Adipose tissue (tissue), 3 donors: ENCODE results near the gene CPNE1. TPM values are rescaled to one million over a fixed set of nuclear protein-coding genes. Genes with fewer than 3 reads are reported as not detected.

Experiments used
- H3K27ac ChIP-seq: one replicate; pipeline ENCODE4 v1.5.1; 2013; ENCODE audit warnings: low read depth, low read length
- WGBS, 3 donors: extraction: QIAGEN DNeasy Blood & Tissue Kit; methylation state at CpG; one replicate each; pipeline ENCODE4 v1.1.7; 2013; 5-methylcytosine and 5-hydroxymethylcytosine counted together
- polyA plus RNA-seq, 3 donors: library from polyadenylated mRNA; stranded (reverse); fragments of 200-250 nt; gene quantifications; one replicate each; pipeline ENCODE4 v1.2.3, GENCODE V29; 2013
- donor health status: healthy with polysubstance abuse.
- donor health status: Bipolar disorder and iron deficiency.
- donor health status: healthy.

CPNE1 gene
- polyA plus RNA-seq, 3 donors, result 79.7 to 146 (median 105) TPM

DNA sequence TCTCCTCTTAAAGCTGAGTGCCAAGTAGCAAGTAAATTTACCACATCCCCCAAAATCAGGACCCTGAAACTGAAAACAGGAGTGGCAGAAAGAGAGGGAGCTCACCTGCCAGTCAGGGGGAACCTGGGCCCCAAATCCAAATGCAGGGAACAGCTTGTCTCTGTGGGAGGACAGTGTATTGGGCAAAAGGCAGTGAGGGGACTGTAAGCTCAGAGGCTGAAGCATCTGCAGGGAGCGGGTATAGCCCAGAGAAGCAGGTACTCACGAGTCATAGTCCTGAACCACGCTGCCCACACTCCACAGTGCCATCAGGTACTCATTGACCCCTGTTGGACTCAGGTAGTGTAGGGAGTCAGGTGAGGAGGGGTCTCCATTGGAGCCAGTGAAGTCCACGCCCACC, 34.1 kb downstream of the CPNE1 start:
- no peak overlapping the region for H3K27ac ChIP-seq
- WGBS, 3 donors, result 92 to 95% (median 93%) methylated on average over 4 of the region's 4 CpGs

DNA sequence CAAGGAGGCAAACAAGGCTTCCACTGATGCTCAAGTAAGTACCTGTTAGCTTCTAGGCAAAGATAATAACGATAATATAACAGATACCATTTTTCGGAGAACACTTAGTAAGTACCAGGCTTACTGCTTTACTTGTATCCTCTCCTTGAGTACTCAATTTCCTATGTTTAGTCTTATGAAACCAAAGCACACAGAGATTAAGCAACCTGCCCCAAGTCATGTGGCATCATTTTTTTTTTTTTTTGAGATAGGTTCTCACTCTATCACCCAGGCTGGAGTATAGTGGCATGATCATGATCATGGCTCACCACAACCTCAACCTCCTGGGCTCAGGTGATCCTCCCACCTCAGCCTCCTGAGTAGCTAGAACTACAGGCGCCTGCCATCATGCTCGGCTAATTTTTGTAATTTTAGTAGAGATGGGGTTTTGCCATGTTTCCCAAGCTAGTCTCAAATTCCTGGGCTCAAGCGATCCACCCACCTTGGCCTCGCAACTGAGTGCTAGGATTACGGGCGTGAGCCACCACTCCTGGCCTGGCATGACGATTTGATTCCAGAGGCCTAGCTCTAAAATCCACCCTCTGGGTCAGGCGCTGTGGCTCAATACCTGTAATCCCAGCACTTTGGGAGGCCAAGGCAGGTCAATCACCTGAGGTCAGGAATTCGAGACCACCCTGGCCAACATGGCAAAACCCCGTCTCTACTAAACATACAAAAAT, 35.1 kb downstream of the CPNE1 start:
- no peak overlapping the region for H3K27ac ChIP-seq
- WGBS, 3 donors, result 86 to 93% (median 90%) methylated on average over 12 of the region's 12 CpGs

DNA sequence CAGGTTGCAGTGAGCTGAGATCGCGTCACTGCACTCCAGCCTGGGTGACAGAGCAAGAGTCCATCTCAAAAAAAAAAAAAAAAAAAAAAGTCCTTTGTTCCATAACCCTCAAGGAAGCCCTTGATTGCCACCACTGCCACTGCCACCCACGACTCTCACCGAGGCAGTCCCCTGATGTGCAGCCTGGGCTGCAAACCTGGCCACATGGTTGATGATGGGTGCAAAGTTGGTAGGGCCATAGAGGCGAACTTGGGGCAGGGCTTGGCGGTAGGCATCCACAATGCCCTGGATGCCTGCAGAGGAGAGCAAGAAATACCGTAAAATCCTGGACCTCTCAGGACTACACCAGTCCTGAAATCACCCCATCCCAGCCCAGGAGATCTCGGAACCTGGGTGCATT, 37.6 kb downstream of the CPNE1 start:
- WGBS, 3 donors, result 95 to 98% (median 96%) methylated on average over 8 of the region's 8 CpGs
- H3K27ac ChIP-seq, result no peak overlapping the region

DNA sequence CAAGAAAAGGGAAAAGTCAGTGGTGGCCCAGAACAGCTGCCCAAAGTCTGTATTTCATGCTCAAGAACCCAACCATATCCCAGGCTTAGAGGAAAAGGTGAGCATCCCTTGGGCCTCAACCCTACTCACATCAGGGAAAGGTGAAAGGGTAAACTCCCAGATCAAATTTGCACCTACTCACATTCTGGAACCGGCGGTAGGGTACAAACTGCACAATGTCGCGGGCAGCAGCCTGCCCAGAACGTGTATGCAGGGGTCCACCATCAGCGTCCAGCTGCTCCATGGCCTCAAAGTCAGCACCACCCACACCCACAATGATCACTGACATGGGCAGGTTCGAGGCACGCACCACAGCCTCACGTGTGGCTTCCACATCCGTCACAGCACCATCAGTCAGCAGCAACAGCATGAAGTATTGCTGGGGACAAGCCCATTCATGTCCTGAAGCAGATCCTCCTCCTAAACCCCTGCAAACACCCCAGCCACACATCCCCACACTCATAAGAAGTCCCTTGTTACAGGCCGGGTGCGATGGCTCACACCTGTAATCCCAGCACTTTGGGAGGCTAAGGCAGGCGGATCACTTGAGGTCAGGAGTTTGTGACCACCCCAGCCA, 38.2 kb downstream of the CPNE1 start:
- WGBS, 3 donors, result 93 to 97% (median 95%) methylated on average over 13 of the region's 13 CpGs
- H3K27ac ChIP-seq, result no peak overlapping the region

DNA sequence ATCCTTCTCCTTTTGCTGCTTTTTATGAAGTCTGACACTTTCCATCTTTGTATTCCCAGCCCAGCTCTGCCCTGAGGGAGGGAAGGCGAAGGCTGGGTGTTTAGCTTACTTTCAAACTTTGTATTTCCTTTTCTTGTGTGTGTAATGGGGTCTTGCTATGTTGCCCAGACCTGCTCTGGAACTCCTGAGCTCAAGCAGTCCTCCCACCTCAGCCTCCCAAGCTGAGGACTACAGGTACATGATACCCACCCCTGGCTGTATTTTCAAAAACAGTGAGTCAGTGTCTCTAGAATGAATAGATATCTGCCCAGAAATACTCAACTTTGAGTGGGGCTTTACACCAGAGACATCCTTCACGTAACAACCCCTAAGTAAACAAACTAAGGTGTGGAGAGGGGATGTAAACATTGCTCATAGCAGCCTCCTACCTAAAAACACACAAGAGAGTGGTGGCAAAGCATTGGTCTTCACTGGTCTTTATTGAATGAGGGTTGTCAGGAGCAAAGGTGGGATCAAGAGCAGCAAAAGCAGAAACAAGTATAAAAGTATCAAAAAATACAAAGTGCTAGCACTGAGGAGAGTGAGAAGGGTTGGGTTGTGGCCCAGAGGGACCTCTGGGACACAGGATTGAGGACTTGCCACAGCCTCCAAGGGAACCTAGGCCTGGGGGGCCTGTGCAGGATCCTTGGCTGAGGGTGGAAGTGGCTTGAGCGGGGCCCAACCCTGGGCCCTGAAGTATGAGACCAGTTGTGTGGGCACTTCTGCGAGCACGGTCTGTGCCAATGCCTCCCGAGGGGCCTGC, 38.9 kb downstream of the CPNE1 start:
- no peak overlapping the region for H3K27ac ChIP-seq
- WGBS, 3 donors, result 96 to 97% (median 96%) methylated on average over 6 of the region's 6 CpGs

DNA sequence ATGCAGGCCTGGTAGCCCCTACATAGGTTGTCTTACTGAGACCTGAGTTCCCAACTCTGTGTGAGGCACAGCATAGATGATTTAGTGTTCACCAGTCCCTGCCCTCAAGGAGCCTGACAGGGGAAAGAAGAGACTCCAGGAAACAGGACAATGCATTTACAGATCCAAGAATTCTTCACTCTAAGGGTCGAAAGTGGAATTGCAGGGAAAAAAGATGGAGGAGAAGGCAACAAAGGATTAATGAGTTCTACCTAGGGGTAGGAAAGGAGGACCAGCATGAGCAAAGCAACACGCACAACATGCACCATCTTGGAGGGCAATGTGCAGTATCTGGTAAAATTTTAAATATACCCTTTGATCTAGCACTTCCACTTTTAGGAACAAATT, 43.1 kb downstream of the CPNE1 start:
- 87 to 98% (median 94%) methylated on average over 2 of the region's 2 CpGs for WGBS, 3 donors
- no peak overlapping the region for H3K27ac ChIP-seq

DNA sequence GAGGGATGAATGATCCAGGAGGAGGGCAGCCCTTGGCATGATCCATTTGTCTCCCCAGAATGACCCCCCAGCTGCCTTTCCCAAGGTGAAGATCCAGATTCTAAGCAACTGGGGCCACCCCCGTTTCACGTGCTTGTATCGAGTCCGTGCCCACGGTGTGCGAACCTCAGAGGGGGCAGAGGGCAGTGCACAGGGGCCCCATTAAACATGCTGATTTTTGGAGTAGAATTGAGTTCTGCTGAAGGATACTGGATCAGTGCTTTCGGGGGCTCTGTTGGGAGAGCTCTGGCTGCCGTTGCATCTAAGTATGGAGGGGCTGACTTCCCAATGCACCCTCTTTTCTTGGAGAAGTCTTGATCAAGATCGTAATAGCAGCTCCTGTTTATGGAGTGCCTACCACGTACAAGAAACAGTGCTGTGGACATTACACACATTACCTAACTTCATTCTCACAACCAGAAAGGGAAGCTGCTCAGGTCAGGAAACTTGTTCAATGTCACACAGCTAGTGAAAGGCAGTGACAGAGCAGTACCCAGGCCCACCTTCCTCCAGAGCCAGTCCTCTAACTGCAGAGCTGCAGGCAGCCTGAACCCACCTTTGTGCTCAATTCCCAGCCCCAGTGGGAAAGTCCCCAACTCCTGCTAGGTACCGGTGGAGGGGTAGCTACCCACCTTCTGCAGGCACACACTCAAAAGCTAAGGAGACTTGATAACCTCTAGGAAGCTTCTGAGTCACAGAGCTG, 43.7 kb downstream of the CPNE1 start:
- WGBS, 3 donors, result 88 to 93% (median 89%) methylated on average over 11 of the region's 11 CpGs
- no peak overlapping the region for H3K27ac ChIP-seq

DNA sequence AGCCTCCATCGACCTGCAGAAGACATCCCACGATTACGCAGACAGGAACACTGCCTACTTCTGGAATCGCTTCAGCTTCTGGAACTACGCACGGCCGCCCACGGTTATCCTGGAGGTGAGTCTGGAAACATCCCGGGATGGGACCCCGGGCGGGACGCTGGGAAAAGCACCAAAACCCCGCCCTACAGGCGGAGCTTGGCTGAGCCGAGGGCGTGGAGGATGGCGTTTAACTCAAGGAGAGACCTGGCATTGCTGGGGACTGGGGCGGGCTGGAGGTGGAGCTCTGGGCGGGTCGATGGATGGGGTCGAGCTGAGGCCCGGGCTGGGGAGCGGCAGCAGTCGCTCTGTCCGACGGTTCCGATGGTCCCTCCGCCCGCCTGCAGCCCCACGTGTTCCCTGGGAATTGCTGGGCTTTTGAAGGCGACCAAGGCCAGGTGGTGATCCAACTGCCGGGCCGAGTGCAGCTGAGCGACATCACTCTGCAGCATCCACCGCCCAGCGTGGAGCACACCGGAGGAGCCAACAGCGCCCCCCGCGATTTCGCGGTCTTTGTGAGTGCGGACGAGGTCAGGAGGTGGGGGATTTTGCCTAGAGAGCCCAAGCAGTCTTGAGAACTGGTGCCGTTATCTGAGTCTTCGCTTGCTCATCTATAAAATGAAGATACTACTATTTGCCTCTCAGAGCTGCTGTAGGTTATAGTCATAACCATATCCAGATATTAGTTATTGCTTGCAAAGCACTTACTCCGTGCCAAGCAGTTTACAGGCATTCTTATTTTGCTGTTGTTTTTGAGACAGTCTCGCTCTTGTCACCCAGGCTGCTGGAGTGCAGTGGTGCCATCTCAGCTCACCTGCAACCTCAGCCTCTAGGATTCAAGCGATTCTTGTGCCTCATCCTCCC, 45.3 kb downstream of the CPNE1 start:
- WGBS, 3 donors, result 5 to 6% (median 6%) methylated on average over 48 to 49 of the region's 49 CpGs
- no peak overlapping the region for H3K27ac ChIP-seq

DNA sequence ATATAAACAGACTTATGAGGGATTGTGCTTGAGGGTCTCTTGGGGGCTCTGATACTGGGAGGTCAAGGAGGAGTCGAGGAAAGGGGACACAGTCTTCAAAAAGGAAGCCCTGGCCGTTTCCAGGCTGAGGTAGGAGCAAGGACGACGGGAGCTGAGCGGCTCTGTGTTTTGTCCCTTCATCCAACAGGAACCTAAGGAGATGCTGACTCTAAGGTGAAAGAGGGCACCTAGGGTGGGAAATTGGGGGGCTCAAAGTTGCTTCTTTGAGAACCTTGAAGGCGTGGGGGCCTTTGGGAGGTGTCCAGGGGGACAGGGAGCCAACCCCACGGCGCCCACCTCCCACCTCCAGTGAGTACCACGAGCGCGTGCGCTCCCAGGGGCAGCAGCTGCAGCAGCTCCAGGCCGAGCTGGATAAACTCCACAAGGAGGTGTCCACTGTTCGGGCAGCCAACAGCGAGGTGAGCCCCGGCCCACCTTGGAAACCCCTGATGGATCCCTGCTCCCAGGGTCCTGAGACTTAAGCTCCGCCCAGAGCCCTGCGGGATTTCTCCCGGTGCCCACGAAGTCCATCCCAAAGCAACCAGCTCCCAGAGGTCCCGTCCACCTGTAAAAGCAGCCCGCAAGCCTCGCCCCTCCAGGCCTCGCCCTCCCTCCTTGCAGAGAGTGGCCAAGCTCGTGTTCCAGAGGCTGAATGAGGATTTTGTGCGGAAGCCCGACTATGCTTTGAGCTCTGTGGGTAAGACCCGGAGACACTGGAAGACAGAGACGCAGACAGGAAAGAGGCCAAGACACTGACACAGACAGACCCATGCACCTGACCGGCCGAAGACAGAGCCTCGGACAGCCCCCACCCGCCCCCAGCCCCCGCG, 46.2 kb downstream of the CPNE1 start:
- H3K27ac ChIP-seq, result no peak overlapping the region
- WGBS, 3 donors, result 6 to 13% (median 10%) methylated on average over 35 of the region's 35 CpGs

DNA sequence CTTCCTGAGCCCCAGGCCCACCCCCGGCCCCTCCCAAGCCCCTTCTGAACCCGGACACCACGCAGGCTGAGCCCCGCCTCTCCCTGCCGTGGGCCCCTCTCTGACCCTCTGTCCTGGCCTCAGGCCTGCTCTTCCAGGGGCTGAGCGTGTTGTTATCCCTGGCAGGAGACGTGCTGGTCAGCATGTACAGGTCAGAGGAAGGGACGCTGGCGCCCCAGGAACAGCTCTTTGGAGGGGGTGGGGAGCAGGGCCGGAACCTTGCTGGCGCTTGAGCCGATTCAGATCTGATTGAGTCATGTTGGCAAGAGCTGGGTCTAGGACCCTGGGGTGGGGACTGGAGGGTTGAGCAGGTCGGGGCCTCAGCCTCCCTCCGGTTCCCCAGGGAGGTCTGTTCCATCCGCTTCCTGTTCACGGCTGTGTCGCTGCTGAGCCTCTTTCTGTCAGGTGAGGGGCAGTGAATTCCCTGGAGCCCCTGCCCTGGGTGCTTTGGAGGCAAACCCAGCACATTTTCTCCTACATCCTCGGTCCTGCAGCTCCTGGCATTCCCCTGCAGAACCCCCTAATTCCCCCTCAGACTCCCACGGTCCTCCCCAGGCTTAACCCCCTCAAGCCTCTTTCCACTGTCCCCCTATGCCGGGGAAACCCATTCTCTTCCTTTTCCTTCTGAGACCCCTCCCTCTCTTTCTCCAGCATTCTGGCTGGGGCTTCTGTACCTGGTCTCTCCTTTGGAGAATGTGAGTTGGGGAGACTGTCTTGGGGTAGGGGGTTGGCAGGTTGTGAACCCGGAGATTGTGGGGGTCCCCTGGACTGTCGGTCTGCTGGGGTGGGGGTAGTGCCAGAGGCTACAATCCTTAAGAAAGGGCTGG, 47.1 kb downstream of the CPNE1 start:
- H3K27ac ChIP-seq, result no peak overlapping the region
- WGBS, 3 donors, result 6 to 8% (median 7%) methylated on average over 21 to 22 of the region's 22 CpGs

DNA sequence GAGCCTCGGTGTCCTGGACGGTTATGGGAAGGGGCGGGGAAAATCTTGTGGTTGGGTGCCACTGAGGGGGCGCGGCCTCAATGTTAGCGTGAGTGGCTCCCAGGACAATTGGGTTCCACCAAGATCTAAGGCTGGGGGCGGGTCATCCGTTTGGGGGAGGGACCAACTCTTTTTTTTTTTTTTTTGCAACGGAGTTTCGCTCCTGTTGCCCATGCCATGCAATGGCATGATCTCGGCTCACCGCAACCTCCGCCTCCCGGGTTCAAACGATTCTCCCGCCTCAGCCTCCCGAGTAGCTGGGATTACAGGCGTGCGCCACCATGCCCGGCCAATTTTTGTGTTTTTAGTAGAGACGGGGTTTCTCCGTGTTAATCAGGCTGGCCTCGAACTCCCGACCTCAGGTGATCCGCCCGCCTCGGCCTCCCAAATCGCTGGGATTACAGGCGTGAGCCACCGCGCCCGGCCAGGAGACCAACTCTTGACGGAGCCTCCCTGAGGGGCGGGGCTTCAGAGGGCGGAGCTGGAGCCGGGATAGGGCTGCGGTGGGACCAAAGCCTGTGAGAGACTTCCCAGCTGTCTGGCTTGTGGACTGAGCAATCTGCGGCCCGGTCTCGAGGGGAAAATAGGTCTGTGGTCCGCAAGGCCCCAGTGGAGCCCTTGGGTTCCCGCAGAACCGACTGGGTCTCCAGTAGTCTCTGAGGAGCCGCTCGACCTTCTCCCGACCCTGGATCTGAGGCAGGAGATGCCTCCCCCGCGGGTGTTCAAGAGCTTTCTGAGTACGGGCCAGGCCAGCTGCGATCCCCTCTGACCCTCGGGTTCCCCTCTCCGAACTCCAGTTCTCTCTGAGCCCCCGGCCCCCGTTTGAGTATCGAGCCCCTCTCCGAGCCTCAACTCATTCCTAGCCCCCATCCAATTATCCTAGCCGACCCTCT, 48.0 kb downstream of the CPNE1 start:
- WGBS, 3 donors, result 2 to 3% (median 3%) methylated on average over 57 of the region's 57 CpGs
- H3K27ac ChIP-seq, result no peak overlapping the region

DNA sequence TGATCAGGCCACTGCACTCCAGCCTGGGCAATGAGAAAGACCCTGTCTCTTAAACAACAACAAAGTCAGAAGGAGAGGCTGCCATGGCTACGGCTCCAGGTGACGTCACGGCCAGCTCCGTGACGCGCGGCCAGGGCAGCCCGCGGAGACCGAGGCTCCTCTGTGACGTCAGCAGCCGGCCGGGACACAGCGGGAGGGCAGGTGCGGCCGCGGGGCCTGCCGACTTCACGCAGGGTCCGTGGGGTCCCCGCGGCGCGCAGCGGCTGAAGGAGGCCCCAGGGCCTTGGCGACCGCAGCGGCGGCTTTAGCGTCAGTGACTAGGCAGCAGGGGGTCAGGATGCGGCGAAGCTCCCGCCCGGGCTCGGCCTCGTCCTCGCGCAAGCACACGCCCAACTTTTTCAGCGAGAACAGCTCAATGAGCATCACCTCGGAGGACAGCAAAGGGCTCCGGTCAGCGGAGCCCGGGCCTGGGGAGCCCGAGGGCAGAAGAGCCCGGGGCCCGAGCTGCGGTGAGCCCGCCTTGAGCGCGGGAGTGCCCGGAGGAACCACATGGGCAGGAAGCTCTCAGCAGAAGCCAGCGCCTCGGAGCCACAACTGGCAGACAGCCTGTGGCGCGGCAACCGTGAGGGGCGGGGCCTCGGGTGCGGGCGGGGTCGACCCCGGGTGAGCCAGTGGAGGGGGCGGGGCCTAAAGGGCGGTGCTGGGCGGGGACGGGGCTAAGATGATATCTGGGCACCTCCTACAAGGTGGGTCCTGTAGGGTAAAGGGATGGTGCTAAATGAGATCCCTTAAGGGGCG, 48.8 kb downstream of the CPNE1 start, which contains the start of gene SPAG4:
Gene SPAG4, plus strand, starts transcription at position 163 of the 798 bp plus-strand sequence. Its CDS starts 175 bp downstream, at position 338.
- WGBS, 3 donors, result 0 to 1% (median 0%) methylated on average over 62 to 68 of the region's 68 CpGs
- H3K27ac ChIP-seq, result peak within 1 kb of the TSS; percentile 91

DNA sequence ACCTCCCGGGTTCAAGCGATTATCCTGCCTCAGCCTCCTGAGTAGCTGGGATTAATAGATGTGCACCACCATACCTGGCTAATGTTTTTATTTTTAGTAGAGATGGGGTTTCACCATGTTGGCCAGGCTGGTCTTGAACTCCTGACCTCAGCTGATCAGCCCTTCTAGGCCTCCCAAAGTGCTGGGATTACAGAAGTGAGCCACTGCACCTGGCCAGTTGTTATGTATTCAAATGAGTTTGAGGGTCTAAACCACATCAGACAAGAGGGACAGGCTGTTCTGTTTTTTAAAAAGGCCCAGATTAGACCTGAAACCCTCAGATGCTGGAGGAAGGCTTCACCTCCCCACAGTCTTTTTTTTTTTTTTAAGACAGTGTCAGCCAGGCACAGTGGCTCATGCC, 53.2 kb downstream of the CPNE1 start:
- H3K27ac ChIP-seq, result no peak overlapping the region
- whole genome bisulfite sequencing, 3 donors, result 75 to 93% (median 91%) methylated on average over 2 of the region's 2 CpGs

DNA sequence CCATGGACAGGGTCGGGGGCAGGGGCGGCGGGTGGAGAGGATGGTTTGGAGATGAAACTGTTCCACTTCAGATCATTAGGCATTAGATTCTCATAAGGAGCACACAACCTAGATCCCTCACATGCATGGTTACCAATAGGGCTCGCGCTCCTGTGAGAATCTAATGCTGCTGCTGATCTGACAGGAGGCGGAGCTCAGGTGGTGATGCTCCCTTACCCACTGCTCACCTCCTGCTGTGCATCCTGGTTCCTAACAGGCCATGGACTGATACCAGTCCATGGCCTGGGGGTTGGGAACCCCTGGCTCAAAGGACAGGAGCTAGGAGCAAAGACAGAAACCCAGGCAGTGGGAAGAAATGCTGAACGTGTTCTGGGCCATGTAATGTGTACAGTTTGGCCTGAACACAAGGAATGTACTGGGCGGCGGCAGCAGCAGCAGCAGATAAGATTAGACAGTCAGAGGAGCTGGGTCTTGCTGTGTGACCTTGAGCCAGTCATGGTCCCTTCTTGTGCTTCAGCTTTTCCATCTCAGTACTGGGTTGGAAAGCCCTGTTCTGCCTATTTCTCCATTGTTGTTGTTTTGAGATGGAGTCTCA, 53.8 kb downstream of the CPNE1 start:
- 72 to 90% (median 89%) methylated on average over 9 of the region's 9 CpGs for WGBS, 3 donors
- no peak overlapping the region for H3K27ac ChIP-seq
